ENCODE results near the gene GNAZ.

GNAZ gene

GRCh38 chr22:23083315-23084021 lies 13.1 kb downstream of the GNAZ start:
- H3K4me3 ChIP-seq (ENCODE audit: low read depth in 1 of 2, low read length in 2 of 2), result no peak overlapping the region
- no peak overlapping the region for H3K27ac ChIP-seq (ENCODE audit: low read length)
- no peaks in the 10 kb centered on the region for H3K27me3 ChIP-seq (ENCODE audit: low read depth, low read length)
- no peaks in the 10 kb centered on the region for H3K36me3 ChIP-seq (ENCODE audit: control insufficient read depth in 1 of 2, insufficient read depth in 2 of 2, low read length in 2 of 2)
- no peaks in the 10 kb centered on the region for H3K4me1 ChIP-seq (ENCODE audit: control insufficient read depth in 1 of 2, insufficient read depth in 2 of 2, low read length in 2 of 2)
- no peaks in the 10 kb centered on the region for H3K9me3 ChIP-seq (ENCODE audit: control insufficient read depth in 1 of 2, low read length in 2 of 2)

- Histone ChIP-seq H3K36me3 (ENCODE audit: control insufficient read depth in 1 of 2, insufficient read depth in 2 of 2, low read length in 2 of 2) (no peaks in the 10 kb centered on the region), H3K9me3 (ENCODE audit: control insufficient read depth in 1 of 2, low read length in 2 of 2) (no peaks in the 10 kb centered on the region), H3K27me3 (ENCODE audit: low read depth, low read length) (no peaks in the 10 kb centered on the region), H3K27ac (ENCODE audit: low read length) (no peak overlapping the region), H3K4me1 (ENCODE audit: control insufficient read depth in 1 of 2, insufficient read depth in 2 of 2, low read length in 2 of 2) (no peaks in the 10 kb centered on the region), H3K4me3 (ENCODE audit: low read depth in 1 of 2, low read length in 2 of 2) (no peak overlapping the region)
Observed at GRCh38 chr22:23084453-23085350, 14.4 kb downstream of the GNAZ start.

GRCh38 chr22:23085351-23085671 lies 15.0 kb downstream of the GNAZ start:
- Histone ChIP-seq H3K27me3 (ENCODE audit: low read depth, low read length) (no peaks in the 10 kb centered on the region), H3K4me1 (ENCODE audit: control insufficient read depth in 1 of 2, insufficient read depth in 2 of 2, low read length in 2 of 2) (no peaks in the 10 kb centered on the region), H3K27ac (ENCODE audit: low read length) (no peak overlapping the region), H3K4me3 (ENCODE audit: low read depth in 1 of 2, low read length in 2 of 2) (no peak overlapping the region), H3K9me3 (ENCODE audit: control insufficient read depth in 1 of 2, low read length in 2 of 2) (no peaks in the 10 kb centered on the region), H3K36me3 (ENCODE audit: control insufficient read depth in 1 of 2, insufficient read depth in 2 of 2, low read length in 2 of 2) (no peaks in the 10 kb centered on the region)

- Histone ChIP-seq H3K27ac (ENCODE audit: low read length) (no peak overlapping the region), H3K4me1 (ENCODE audit: control insufficient read depth in 1 of 2, insufficient read depth in 2 of 2, low read length in 2 of 2) (no peaks in the 10 kb centered on the region), H3K4me3 (ENCODE audit: low read depth in 1 of 2, low read length in 2 of 2) (no peak overlapping the region), H3K36me3 (ENCODE audit: control insufficient read depth in 1 of 2, insufficient read depth in 2 of 2, low read length in 2 of 2) (no peaks in the 10 kb centered on the region), H3K27me3 (ENCODE audit: low read depth, low read length) (no peaks in the 10 kb centered on the region), H3K9me3 (ENCODE audit: control insufficient read depth in 1 of 2, low read length in 2 of 2) (no peaks in the 10 kb centered on the region)
Observed at GRCh38 chr22:23085785-23086184, 15.5 kb downstream of the GNAZ start.

- no peak overlapping the region for H3K27ac ChIP-seq (ENCODE audit: low read length)
- H3K4me3 ChIP-seq (ENCODE audit: low read depth in 1 of 2, low read length in 2 of 2), result no peak overlapping the region
- no peaks in the 10 kb centered on the region for H3K27me3 ChIP-seq (ENCODE audit: low read depth, low read length)
- no peaks in the 10 kb centered on the region for H3K9me3 ChIP-seq (ENCODE audit: control insufficient read depth in 1 of 2, low read length in 2 of 2)
- H3K4me1 ChIP-seq (ENCODE audit: control insufficient read depth in 1 of 2, insufficient read depth in 2 of 2, low read length in 2 of 2), result no peaks in the 10 kb centered on the region
- H3K36me3 ChIP-seq (ENCODE audit: control insufficient read depth in 1 of 2, insufficient read depth in 2 of 2, low read length in 2 of 2), result no peaks in the 10 kb centered on the region
Observed at GRCh38 chr22:23086263-23086662, 15.9 kb downstream of the GNAZ start.

GRCh38 chr22:23086787-23087186 lies 16.5 kb downstream of the GNAZ start:
- no peak overlapping the region for H3K4me3 ChIP-seq (ENCODE audit: low read depth in 1 of 2, low read length in 2 of 2)
- no peaks in the 10 kb centered on the region for H3K4me1 ChIP-seq (ENCODE audit: control insufficient read depth in 1 of 2, insufficient read depth in 2 of 2, low read length in 2 of 2)
- no peaks in the 10 kb centered on the region for H3K36me3 ChIP-seq (ENCODE audit: control insufficient read depth in 1 of 2, insufficient read depth in 2 of 2, low read length in 2 of 2)
- no peaks in the 10 kb centered on the region for H3K27me3 ChIP-seq (ENCODE audit: low read depth, low read length)
- H3K9me3 ChIP-seq (ENCODE audit: control insufficient read depth in 1 of 2, low read length in 2 of 2), result no peaks in the 10 kb centered on the region
- H3K27ac ChIP-seq (ENCODE audit: low read length), result no peak overlapping the region

GRCh38 chr22:23088199-23088604 lies 17.9 kb downstream of the GNAZ start:
- no peak overlapping the region for H3K27ac ChIP-seq (ENCODE audit: low read length)
- H3K9me3 ChIP-seq (ENCODE audit: control insufficient read depth in 1 of 2, low read length in 2 of 2), result no peaks in the 10 kb centered on the region
- H3K36me3 ChIP-seq (ENCODE audit: control insufficient read depth in 1 of 2, insufficient read depth in 2 of 2, low read length in 2 of 2), result no peaks in the 10 kb centered on the region
- H3K4me3 ChIP-seq (ENCODE audit: low read depth in 1 of 2, low read length in 2 of 2), result no peak overlapping the region
- no peaks in the 10 kb centered on the region for H3K27me3 ChIP-seq (ENCODE audit: low read depth, low read length)
- H3K4me1 ChIP-seq (ENCODE audit: control insufficient read depth in 1 of 2, insufficient read depth in 2 of 2, low read length in 2 of 2), result no peaks in the 10 kb centered on the region

- no peaks in the 10 kb centered on the region for H3K27me3 ChIP-seq (ENCODE audit: low read depth, low read length)
- no peaks in the 10 kb centered on the region for H3K36me3 ChIP-seq (ENCODE audit: control insufficient read depth in 1 of 2, insufficient read depth in 2 of 2, low read length in 2 of 2)
- no peak overlapping the region for H3K4me3 ChIP-seq (ENCODE audit: low read depth in 1 of 2, low read length in 2 of 2)
- H3K27ac ChIP-seq (ENCODE audit: low read length), result no peak overlapping the region
- H3K4me1 ChIP-seq (ENCODE audit: control insufficient read depth in 1 of 2, insufficient read depth in 2 of 2, low read length in 2 of 2), result no peaks in the 10 kb centered on the region
- H3K9me3 ChIP-seq (ENCODE audit: control insufficient read depth in 1 of 2, low read length in 2 of 2), result no peaks in the 10 kb centered on the region
Observed at GRCh38 chr22:23089010-23089409, 18.7 kb downstream of the GNAZ start.

- Histone ChIP-seq H3K4me3 (ENCODE audit: low read depth in 1 of 2, low read length in 2 of 2) (no peak overlapping the region), H3K27me3 (ENCODE audit: low read depth, low read length) (no peaks in the 10 kb centered on the region), H3K27ac (ENCODE audit: low read length) (no peak overlapping the region), H3K36me3 (ENCODE audit: control insufficient read depth in 1 of 2, insufficient read depth in 2 of 2, low read length in 2 of 2) (no peaks in the 10 kb centered on the region), H3K4me1 (ENCODE audit: control insufficient read depth in 1 of 2, insufficient read depth in 2 of 2, low read length in 2 of 2) (no peaks in the 10 kb centered on the region), H3K9me3 (ENCODE audit: control insufficient read depth in 1 of 2, low read length in 2 of 2) (no peaks in the 10 kb centered on the region)
Observed at GRCh38 chr22:23089633-23090456, 19.5 kb downstream of the GNAZ start.

- Histone ChIP-seq H3K27ac (ENCODE audit: low read length) (no peak overlapping the region), H3K4me1 (ENCODE audit: control insufficient read depth in 1 of 2, insufficient read depth in 2 of 2, low read length in 2 of 2) (no peaks in the 10 kb centered on the region), H3K27me3 (ENCODE audit: low read depth, low read length) (no peaks in the 10 kb centered on the region), H3K9me3 (ENCODE audit: control insufficient read depth in 1 of 2, low read length in 2 of 2) (no peaks in the 10 kb centered on the region), H3K36me3 (ENCODE audit: control insufficient read depth in 1 of 2, insufficient read depth in 2 of 2, low read length in 2 of 2) (peaks cover 0 to 2% of the 10 kb centered on the region in 2 donors), H3K4me3 (ENCODE audit: low read depth in 1 of 2, low read length in 2 of 2) (no peak overlapping the region)
Observed at GRCh38 chr22:23090457-23090835, 20.1 kb downstream of the GNAZ start.

- Histone ChIP-seq H3K27me3 (ENCODE audit: low read depth, low read length) (no peaks in the 10 kb centered on the region), H3K36me3 (ENCODE audit: control insufficient read depth in 1 of 2, insufficient read depth in 2 of 2, low read length in 2 of 2) (peaks cover 0 to 8% of the 10 kb centered on the region in 2 donors), H3K9me3 (ENCODE audit: control insufficient read depth in 1 of 2, low read length in 2 of 2) (no peaks in the 10 kb centered on the region), H3K4me1 (ENCODE audit: control insufficient read depth in 1 of 2, insufficient read depth in 2 of 2, low read length in 2 of 2) (no peaks in the 10 kb centered on the region), H3K27ac (ENCODE audit: low read length) (no peak overlapping the region), H3K4me3 (ENCODE audit: low read depth in 1 of 2, low read length in 2 of 2) (no peak overlapping the region)
Observed at GRCh38 chr22:23091760-23092159, 21.4 kb downstream of the GNAZ start.
